AG04450 (cell line): ENCODE measurements around the gene HAL. TPM values are rescaled to one million over a fixed set of nuclear protein-coding genes. Genes with fewer than 3 reads are reported as not detected.

Source experiments
- CTCF ChIA-PET: fragments of 300-600, 350-600 bp; formaldehyde crosslinking; extraction: SDS; loops from one replicate; lab custom pipeline; 2022; ENCODE audit warnings: antibody characterized with exemption, inconsistent platforms; lab: Charles Lee
- POLR2A ChIA-PET: fragments of 350-600 bp; formaldehyde crosslinking; extraction: SDS; loops from one replicate; lab custom pipeline; 2021; ENCODE audit warnings: antibody characterized with exemption, inconsistent platforms; lab: Yijun Ruan, JAX
- DNase-seq: peaks from one replicate; pipeline ENCODE4 v3.0.0-alpha.2; 2011; ENCODE audit warnings: low read depth, low spot score
- H3K27ac ChIP-seq: one replicate; pipeline ENCODE4 v1.5.1; 2012; ENCODE audit warnings: low read depth, low read length, control low read depth
- H3K27me3 ChIP-seq: one replicate; pipeline ENCODE4 v1.6.0; 2012; ENCODE audit warnings: low read length; ENCODE audit not compliant: control insufficient read depth, insufficient read depth
- H3K4me3 ChIP-seq: 2 replicates; pipeline ENCODE4 v1.5.1; 2011; ENCODE audit warnings: mild to moderate bottlenecking, low read depth, low read length, control low read depth
- H3K9me3 ChIP-seq: 2 replicates; pipeline ENCODE4 v1.5.1; 2012; ENCODE audit warnings: low read length; ENCODE audit not compliant: control insufficient read depth, insufficient read depth
- CTCF ChIP-seq: IDR thresholded peaks from 2 replicates; pipeline ENCODE4 v1.5.1; 2011; ENCODE audit warnings: low read depth, low read length, control low read depth, inconsistent platforms
- polyA plus RNA-seq: library from polyadenylated mRNA; depleted of rRNA; stranded (reverse); fragments of >200 nt; gene quantifications from 2 replicates; pipeline ENCODE4 v1.2.3, GENCODE V29; 2011

The HAL gene
- polyA plus RNA-seq, 1 experiment, result 0.02 TPM

GRCh38 chr12:95998611-95999286, 2.6 kb upstream of the HAL start:
- Histone ChIP-seq H3K27ac (no peak overlapping the region), H3K9me3 (peaks cover 4% of the 10 kb centered on the region; the same call in 1 of the 2 replicates), H3K27me3 (peaks cover 2% of the 10 kb centered on the region), H3K4me3 (no peak overlapping the region)
- ChIA-PET CTCF (interaction anchor here (0.5 to 3.7 kb wide), 36 partner anchors 8 to 1778 kb away, joined by 3 to 61 read pairs (median 4); no protein-coding TSS in a partner anchor), POLR2A (no interaction called here)
- peak; percentile 65 for TF ChIP-seq CTCF
- DNase-seq, result peak; percentile 10

GRCh38 chr12:95997911-95998510, 1.9 kb upstream of the HAL start:
- H3K27ac ChIP-seq, result no peak overlapping the region
- peaks cover 4% of the 10 kb centered on the region; the same call in 1 of the 2 replicates for H3K9me3 ChIP-seq
- H3K4me3 ChIP-seq, result no peak overlapping the region
- H3K27me3 ChIP-seq, result peaks cover 3% of the 10 kb centered on the region
- DNase-seq, result no peak
- ChIA-PET CTCF (interaction anchor here (0.5 to 3.7 kb wide), 28 partner anchors 9 to 1777 kb away, joined by 3 to 61 read pairs (median 4); no protein-coding TSS in a partner anchor), POLR2A (no interaction called here)
- no peak for TF ChIP-seq CTCF

GRCh38 chr12:95997276-95997675, 1.1 kb upstream of the HAL start:
- H3K27me3 ChIP-seq, result peaks cover 6% of the 10 kb centered on the region
- ChIA-PET CTCF (interaction anchor here (0.5 to 2.3 kb wide), 6 partner anchors 10 to 520 kb away, joined by 3 to 6 read pairs (median 3); no protein-coding TSS in a partner anchor), POLR2A (no interaction called here)
- no peak for DNase-seq
- H3K4me3 ChIP-seq, result no peak overlapping the region
- peaks cover 4% of the 10 kb centered on the region; the same call in 1 of the 2 replicates for H3K9me3 ChIP-seq
- no peak overlapping the region for H3K27ac ChIP-seq
- no peak for TF ChIP-seq CTCF

GRCh38 chr12:95995238-95996031, 709 bp downstream of the HAL start:
- CTCF ChIA-PET, result no interaction called here
- TF ChIP-seq CTCF, result no peak
- Histone ChIP-seq H3K4me3 (no peak overlapping the region), H3K27ac (no peak overlapping the region), H3K27me3 (peaks cover 11% of the 10 kb centered on the region), H3K9me3 (peaks cover 4% of the 10 kb centered on the region; the same call in 1 of the 2 replicates)
- DNase-seq, result no peak
- POLR2A ChIA-PET, result no interaction called here
